ENCODE data around the gene SEPTIN12.

SEPTIN12 gene, protein sequence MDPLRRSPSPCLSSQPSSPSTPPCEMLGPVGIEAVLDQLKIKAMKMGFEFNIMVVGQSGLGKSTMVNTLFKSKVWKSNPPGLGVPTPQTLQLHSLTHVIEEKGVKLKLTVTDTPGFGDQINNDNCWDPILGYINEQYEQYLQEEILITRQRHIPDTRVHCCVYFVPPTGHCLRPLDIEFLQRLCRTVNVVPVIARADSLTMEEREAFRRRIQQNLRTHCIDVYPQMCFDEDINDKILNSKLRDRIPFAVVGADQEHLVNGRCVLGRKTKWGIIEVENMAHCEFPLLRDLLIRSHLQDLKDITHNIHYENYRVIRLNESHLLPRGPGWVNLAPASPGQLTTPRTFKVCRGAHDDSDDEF

DNA sequence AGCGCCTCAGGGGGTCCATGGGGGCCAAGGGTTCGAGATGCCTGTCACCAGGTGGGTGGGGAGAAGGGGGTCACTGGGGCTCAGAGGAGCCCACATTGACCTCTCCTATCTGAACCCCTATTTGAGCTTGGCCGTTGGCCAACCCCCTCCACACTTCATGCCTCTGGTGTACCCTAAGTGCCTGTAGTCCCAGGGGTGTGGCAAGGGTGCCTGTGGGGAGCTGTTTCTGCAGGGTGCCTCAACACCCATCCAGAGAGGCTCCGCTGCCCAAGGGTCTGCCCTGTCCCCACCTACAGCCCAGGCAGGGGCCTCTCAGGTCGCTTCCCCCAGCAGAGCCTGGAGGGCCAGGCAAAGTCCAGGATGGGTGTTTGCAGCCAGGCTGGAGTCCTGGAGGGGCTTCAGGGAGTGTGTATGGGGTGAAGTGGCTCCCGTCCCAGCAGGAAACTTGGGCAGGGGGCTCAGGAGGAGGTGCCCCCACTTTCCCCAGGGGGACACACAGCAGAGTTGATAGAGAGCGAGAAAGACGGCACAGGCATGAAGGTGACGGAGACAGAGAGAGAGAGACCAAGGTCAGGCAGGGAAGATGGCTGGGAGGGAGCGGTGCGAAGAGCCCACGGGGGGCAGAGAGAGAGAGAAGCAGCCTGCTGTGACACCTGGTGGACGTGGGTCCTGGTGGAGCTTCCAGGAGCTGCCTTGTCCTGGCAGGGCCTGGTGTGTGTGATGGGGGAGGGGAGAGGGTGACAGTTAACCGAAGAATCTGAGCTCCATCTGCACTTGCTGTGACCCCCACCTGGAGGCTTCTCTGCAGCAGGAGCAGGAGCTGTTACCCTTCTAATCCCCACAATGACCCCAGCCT is at the start of gene SEPTIN12:
TSS of gene SEPTIN12 (minus strand) at position 719 of the 856 bp plus-strand sequence. CDS start at position 19, 700 bp downstream.
- DNase-seq (ENCODE audit: low read depth), result no peak

DNA sequence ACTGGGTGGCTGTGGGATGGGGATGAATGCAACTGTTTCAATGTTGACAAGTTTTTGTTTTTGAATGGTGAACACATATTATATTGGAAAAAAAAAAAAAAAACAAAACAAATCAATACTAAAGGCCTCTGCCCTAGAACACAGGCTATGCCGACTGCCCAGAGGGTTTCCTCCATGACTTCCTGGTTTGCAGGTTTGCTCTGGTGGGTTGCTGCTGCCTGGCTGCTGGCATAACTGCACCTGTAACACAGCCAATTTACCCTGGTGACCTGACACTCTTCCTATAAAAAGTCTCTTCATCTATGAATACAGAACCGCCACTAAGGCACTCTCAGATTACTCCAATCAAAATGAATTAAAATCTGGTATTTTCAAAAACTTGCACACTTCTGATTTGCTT is 48.6 kb upstream of the SEPTIN12 start:
- DNase-seq (ENCODE audit: low read depth), result no peak

DNA sequence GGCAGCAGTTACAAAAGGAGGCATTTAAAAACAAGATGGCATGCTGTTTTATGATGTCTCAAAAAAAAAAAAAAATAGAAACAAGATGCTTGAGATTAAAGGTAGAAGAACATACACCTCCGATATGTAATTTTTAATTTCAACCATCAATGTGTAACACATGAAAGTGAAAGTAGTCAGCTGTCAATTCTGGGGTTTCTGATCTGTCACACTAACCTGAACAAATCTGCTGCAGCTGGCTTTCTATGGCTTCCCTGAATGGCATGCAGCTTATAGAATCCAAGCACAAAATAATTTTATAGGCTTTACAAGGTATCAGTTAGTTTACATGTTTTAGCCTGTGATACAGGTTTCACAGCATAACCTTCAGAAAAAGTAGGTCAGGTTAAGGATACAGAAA is 45.4 kb upstream of the SEPTIN12 start:
- no peak for DNase-seq (ENCODE audit: low read depth)

DNA sequence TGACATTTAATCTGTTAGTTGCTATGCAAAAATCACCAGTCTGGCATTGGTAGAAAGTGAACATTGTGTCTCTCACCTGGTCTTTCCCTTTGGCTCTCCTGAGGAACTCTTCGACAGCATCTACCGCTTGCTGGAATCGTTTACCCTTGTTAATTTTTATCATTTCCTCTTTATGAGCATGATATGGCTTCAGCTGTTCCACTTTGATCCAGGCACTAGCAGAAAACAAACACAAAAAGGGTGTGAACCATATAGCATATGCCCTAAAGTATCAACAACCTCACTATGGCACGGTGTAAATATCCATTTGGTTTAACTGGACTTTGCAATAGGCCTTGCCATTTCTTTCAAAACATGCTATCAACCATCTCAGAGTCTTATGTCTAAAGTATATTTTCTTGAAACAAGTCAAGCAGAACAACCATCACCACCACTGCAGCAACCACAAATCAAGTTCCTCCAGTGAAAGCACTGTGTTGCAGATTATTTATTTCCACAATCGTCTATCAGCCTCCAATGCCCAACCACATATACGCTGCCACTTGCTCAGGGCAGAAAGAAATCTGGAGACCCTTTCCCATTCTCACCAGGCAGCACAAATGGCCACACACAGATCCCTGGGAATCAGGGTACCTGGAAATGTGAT is 44.7 kb upstream of the SEPTIN12 start:
- no peak for DNase-seq (ENCODE audit: low read depth)

DNA sequence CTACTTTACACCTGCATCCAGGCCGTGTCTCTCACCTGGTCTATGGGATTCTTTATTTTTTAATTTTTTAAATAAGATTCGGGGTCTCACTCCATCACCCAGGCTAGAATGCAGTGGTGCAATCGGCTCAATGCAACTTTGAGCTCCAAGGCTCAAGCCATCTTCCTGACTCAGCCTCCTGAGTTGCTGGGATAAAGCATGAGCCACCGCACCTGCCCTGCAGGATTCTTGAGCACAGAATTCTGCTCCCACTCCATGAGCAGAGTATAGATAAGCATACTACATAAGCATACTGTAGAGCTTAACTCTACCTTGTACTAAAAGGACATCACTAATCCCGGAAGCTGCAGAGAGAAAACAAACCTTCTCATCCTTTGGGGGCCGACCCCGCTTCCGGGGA is 43.5 kb upstream of the SEPTIN12 start:
- DNase-seq (ENCODE audit: low read depth), result no peak

DNA sequence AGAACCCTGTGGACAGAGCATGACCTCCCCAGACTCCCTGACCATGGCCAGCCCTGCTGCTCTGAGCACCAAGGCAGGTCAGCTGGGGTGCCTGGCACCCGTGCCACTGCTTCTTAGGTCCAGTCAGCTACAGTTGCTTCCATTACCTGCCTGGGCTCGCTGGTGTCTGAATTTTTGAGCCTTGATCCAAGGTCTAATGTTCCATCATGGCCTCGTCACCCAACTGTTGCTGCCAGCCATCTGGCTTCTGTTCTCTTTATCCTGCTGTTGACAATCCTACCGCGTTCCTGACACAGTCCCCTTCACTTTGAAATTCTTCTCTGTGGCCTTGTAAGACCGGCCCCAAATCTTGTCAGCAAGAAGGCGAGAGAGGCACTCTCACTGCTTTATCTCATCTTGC is 42.3 kb upstream of the SEPTIN12 start:
- DNase-seq (ENCODE audit: low read depth), result no peak

DNA sequence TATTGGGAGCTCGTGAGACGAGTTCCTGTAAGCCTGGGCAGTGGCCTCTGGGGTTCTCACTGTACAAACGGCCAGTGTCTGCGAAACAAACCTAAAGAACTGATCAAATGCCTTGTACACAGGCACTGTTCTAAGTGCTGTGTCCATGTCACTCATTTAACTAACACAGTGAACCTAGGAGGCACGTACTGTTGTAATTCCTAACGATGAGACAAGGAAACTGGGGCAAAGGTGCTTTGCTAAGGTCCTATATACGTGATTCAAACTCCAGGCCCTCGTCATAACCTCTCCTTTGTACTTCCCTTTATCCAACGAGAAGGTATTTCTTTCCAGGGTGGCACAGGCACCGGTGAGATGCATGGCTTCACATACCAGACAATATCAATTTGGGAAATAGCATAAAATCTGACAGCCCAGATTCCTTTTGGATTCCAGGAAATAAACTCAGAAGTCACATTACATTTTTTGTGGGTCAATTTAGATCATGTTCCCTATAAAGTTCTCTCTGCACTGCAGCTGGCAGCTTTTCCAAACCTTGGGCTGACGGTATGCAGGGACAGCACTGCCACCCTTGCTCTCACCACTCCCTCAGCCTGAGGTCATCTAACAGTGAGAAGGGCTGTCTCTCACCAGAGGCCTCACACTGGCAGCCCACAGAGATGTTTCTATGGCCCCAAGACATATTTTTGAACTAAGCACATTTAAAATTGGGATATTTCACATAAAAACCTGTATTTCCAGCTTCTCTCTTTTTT is 40.6 kb upstream of the SEPTIN12 start:
- peak; percentile 11 for DNase-seq (ENCODE audit: low read depth)

DNA sequence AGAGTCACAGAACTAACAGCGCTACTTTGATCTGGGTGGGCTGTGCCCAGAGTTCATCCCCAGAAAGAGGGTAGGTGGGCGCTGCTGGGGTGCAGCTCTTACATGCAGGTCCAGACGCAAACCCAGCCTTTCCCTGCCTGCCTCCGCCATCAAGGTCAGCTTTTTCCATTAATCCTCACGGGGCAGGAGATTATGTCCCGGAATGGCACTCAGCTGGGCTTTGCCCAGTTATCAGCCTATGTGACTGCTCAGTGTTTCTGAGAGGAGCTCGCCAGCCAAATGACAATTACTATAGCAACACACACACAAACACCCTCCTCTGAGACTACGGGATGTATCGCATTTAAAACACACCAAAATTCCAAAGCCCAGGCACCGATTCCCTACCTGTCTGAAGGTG is 38.8 kb upstream of the SEPTIN12 start:
- no peak for DNase-seq (ENCODE audit: low read depth)

DNA sequence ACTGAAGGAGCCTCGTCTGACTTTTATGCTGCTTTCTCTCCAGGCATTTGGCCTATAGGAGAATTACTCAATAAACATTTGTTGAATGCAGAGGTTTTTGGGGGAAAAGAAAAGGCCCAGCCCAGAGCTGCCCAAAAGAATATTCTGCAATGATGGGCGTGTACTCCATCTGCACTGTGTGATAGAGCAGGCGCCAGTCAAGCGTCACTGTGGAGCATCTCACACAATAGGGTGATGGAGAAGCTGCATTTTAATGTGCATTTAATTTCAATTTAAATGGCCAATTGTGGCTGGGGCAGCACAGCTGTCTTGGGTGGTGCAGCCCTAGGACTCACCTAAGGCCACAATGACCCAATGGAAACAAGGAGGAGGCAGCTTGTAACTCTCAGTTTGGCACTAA is 38.4 kb upstream of the SEPTIN12 start:
- DNase-seq (ENCODE audit: low read depth), result no peak

DNA sequence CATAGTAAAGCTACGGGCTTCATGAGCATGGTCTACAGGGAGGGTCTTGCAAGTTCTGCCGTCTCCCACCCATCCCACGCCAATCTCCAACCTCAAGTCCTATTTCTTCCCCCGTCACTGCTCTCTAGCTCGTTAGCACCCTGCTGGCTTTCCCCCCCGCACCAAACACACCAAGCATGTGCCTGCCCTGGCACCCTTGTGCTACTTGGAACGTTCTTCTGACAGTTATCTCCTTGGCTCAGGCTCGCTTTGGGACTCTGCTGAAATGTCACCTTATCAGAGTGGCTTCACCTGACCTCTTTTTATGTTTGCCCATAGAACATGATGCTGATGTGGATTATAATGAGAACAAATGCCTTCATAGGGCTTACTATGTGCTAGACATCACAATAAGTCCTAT is 37.1 kb upstream of the SEPTIN12 start:
- no peak for DNase-seq (ENCODE audit: low read depth)

DNA sequence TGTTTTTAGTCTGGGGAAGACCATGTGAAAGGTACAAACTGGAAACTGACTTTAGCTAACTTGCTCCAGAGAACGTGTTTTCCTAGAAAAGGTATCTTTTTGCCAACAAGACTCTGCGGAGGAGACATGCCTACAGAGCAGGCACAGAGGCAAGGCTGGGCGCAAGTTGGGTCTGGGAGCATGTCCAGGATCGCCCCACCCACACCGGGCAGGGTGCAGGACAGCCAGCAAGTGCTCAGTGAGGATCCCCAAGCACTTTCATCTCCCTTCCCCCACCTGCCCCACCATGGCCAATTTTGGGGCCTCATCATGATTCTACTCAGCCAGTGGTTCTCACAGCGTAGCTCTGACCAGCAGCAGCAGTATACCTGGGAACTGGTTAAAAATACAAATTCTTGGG is 32.5 kb upstream of the SEPTIN12 start:
- no peak for DNase-seq (ENCODE audit: low read depth)

DNA sequence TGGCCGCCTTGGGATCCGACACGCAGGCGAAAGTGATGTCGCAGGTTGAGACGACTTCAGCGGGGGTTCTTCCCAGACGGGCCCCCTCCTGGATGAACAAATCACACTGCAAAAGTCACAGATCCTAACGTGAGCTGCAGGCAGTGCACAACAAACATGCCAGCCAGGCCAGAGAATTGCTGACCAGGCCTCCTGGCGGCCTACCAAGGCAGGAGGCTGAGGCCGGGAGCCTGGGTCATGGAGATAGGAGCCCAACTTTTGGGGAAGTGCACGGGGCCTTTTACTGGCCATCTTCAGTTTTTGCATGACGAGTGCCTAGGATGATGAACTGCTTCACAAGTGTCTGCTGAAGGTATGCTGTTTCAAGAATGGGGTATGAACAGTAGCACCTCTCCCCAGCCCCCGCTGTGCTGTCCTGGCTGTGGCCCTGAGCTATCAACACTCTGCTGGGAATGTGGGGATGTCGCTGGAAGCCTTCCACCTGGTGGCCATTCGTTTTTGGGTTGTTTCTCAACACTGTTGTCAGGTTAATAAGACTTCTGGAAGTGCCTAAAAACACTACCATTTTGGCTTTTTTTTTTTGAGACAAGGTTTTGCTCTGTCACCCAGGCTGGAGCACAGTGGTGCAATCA is 26.5 kb upstream of the SEPTIN12 start:
- no peak for DNase-seq (ENCODE audit: low read depth)

DNA sequence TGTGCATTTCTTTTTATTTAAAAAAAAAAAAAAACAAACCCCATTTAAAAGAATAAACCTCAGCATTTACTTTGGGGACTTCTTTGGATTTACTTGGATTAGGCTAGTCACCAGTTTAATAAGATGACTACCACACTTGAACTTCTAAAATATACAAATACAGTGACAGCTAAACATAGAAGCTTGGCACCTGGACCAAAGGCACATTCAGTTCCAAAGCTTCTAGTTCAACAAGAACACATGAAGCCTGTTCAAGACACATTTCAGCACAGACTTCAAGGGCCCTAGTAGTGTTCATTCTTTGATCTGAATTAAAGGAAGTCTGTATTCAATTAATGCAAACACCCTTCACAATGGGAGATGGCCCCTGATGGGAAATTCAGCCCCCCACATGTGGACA is 25.9 kb upstream of the SEPTIN12 start:
- no peak for DNase-seq (ENCODE audit: low read depth)

DNA sequence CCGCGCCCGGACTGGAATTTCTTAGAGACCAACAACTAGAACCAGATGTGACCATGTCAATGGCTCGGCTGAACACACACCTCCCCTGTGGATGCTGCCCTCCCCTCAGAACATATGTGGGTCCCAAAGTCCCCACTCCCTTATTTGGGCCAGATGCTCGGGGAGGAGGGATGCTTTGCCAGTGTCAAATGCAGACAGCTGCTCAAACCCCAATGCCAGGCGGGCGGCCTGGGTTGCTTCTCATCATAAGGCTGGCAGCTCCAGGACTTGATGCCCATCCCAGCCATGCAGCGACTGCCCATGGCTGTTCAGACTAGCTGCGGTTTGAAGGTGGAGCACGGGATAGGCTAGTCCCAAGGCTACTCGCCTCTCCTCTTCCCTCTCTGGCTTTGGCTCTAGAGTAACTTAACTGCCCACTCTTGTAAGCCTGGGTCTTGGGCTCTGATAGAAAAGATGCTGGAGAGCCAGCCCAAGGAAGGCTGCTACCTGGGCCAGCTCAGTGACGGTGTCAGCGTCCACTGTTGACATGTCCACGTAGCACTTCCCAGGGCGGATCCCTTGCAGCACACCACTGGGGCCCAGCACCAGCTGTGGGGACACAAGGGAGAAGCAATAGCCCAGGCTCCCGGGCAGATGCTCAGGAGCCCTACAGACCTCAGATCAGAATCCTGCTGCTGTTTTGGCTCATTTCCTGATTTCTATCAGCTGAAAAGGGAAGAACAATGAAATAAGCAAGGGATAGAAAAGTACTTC is 25.3 kb upstream of the SEPTIN12 start:
- no peak for DNase-seq (ENCODE audit: low read depth)

DNA sequence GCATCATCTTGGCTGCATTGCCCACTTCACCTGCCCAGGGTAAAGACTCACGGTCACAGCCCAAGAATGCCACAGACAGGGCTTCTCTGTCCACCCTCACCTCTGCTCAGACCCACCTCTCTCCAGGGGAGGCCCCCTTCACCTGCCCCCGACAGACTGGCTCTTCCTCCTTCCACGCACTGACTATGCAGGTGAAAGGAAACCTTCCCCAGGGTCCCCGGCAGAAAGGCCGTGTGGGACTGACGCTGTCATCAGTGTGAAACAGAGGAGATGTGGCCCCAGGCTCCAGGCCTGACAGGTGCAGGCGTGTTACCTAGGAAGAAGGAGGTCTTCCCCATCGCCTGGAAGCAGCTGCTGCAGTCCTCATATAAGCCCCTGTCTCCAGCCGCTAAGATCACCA is 23.6 kb upstream of the SEPTIN12 start:
- no peak for DNase-seq (ENCODE audit: low read depth)

DNA sequence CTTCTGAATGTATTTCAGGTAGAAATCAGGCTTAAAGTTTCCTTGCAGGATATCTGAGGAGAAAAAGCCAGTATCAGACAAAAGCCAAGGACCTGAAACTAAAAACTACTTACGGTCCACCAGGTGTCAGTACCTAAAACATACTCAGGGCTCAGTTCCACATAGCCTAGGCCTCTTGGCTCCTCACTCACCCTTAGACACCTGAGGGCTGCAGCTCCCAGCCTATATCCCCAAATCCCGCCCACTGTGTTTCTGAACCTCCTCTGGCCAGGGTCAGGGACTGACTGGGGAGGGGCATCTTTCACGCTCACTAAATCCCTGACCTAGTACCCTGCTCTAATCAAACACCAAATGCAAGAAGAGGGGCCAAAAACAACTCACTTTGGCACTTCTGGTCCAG is 23.1 kb upstream of the SEPTIN12 start:
- no peak for DNase-seq (ENCODE audit: low read depth)

DNA sequence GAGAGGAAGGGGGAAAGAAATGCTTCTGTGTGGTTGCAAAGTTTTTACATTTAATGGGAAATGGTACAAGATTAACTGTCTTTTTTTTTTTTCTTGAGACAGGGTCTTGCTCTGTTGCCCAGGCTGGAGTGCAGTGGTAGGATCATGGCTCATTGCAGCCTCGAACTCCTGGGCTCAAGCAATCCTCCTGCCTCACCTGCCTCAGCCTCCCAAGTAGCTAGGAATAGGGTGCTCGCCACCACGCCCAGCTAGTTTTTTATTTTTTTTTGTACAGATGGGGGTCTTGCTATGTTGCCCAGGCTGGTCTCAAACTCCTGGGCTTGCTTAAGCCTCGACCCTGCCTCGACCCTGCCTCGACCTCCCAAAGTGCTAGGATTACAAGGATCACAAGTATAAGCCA is 18.1 kb upstream of the SEPTIN12 start:
- no peak for DNase-seq (ENCODE audit: low read depth)

DNA sequence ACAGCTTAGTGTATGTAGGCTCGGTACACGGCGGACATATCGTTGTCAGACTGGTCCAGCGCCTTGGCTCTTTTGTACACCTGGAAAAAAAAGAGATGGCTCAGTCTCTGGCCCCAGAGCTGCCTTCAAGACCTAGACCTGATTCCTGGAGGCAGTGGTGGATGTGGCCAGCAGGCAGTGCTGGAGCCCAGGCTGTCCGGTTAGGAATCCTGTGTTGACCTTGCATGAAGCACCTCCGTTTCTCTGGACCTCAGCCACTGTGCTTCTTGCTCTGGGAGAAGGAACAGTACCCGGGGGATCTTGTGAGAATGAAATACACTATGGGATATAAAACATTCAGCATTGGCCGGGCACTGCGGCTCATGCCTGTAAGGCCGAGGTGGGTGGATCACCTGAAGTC is 17.1 kb upstream of the SEPTIN12 start:
- no peak for DNase-seq (ENCODE audit: low read depth)

DNA sequence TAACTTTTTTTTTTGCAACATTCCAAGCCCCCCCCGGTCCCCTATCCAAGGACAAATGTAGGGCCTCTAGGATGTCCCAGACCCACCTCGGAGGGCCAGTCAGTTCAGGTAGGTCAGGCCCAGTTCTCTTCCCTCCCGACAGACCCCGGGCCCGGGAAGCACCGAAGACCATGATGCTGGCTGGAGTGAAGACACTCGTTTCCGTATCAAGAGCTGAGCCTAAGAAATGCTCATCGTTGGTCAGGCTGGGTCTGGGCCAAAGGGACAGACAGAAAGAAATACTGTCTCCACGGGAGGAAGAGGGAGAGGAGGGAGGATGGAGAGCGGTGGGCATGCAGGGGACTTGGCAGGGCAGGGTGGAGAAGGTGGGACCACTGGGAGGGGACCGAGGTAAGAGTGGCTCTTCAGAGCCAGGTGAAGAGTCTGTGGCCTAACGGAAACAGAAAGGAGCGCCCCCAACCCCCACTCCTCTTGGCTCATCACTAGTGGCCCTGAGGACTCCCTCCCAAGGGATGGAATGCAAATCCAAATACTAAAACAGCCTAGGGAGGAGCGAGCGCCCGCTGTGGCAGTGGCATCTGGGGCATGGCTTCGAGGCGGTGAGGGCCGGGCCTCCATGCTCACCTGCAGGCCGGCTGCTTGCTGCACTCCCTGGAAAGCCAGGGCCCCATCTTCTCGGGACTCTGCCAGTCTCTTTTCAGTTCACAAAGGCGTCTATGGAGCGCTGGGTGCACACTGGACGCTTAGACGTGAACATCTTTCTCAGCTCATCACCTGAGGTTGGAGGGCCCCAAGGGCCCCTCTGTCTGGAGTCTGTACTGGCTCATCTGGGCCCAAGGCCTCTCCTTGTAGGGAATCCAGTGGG is 16.0 kb upstream of the SEPTIN12 start:
- DNase-seq (ENCODE audit: low read depth), result no peak

DNA sequence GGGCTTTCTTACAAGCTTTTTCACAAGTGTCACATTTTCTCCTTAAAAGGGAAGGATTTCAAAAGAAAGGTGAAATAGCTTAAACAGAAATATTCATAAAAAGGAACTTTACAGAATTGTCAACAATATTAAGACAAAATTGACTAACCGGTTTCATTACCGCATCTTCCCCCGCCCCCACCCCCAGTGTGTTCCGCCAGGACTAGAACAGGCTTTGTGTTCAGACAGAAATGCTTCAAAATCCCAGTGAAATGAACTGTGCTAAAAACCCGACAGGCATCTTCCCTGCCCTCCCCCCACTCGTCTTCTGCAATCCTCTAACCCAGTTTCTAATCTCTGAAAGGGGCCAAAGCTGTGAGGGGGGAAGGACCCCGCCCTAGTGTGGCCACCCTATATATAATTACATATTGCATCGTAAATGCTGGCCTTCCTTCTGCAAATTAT is 15.3 kb upstream of the SEPTIN12 start:
- DNase-seq (ENCODE audit: low read depth), result no peak

Data from GM04504 (cell line).